GM12872 (cell line): Measurements from ENCODE around the gene NAT16.

Source experiments
- CTCF ChIP-seq: IDR thresholded peaks from 3 replicates; pipeline ENCODE4 v1.5.1; 2011; ENCODE audit warnings: low read depth, mild to moderate bottlenecking, low read length, moderate library complexity; ENCODE audit not compliant: insufficient read depth

The NAT16 gene

GRCh38 chr7:101121991-101122932 is 57.8 kb downstream of the NAT16 start:
- no peak for TF ChIP-seq CTCF
